Left kidney (tissue), 8 donors: ENCODE data around the gene KCNJ2. TPM values are rescaled to one million over a fixed set of nuclear protein-coding genes. Genes with fewer than 3 reads are reported as not detected.

ENCODE experiments used
- DNase-seq: peaks from one replicate; pipeline ENCODE4 v3.0.0-alpha.2; 2013
- long read RNA-seq, 8 donors: transcript quantifications; one replicate each; lab custom pipeline, GENCODE V29; 2026
- polyA plus RNA-seq: library from polyadenylated mRNA; unstranded; fragments of 120-200 nt; gene quantifications from one replicate; pipeline ENCODE4 v1.2.1, GENCODE V29; 2013; ENCODE audit not compliant: insufficient read length

The KCNJ2 gene
- polyA plus RNA-seq, result 1.9 TPM
- long read RNA-seq, donor 1, full-length matches to known transcripts, result 1 of 1 reads
- long read RNA-seq, donor 1, partial matches to known transcripts, result 0 of 1 reads
- long read RNA-seq, donor 1, other reads (novel, unspliced or antisense), result 0 of 1 reads
- long read RNA-seq, donor 2, partial matches to known transcripts, result 0 of 1 reads
- long read RNA-seq, donor 2, other reads (novel, unspliced or antisense), result 0 of 1 reads
- long read RNA-seq, donor 3, result 0 reads
- long read RNA-seq, donor 4, result 0 reads
- long read RNA-seq, donor 5, result 0 reads
- long read RNA-seq, donor 6, full-length matches to known transcripts, result 2 of 2 reads
- long read RNA-seq, donor 6, partial matches to known transcripts, result 0 of 2 reads
- long read RNA-seq, donor 6, other reads (novel, unspliced or antisense), result 0 of 2 reads
- long read RNA-seq, donor 7, full-length matches to known transcripts, result 1 of 1 reads
- long read RNA-seq, donor 7, partial matches to known transcripts, result 0 of 1 reads
- long read RNA-seq, donor 7, other reads (novel, unspliced or antisense), result 0 of 1 reads
- long read RNA-seq, donor 8, result 0 reads

- peak; percentile 85 for DNase-seq
Measured at GRCh38 chr17:70168977-70169708, at the start of gene KCNJ2. TSS of gene KCNJ2 (plus strand) at chr17:70169532. CDS start at chr17:70175040, 5,508 bp downstream.

DNA sequence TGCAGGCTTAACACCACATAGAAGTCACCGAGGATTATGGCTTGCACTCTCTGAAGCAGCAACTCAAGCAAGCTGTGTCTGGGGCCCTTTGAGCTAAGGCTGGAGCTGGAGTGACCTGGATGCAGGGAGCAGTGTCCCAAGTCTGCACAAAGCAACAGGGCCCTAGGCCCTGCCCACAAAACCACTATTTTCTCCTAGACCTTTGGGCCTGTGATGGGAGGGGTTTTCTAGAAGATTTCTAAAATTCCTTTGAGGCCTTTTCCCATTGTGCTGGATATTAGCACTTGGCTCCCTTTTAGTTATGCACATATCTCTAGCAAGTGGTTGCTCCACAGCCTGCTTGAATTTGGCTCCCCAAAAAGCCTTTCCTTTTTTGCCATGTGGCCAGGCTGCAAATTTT lies 49.8 kb upstream of the KCNJ2 start:
- no peak for DNase-seq

GRCh38 chr17:70119983-70120382 lies 49.3 kb upstream of the KCNJ2 start:
- no peak for DNase-seq

DNA sequence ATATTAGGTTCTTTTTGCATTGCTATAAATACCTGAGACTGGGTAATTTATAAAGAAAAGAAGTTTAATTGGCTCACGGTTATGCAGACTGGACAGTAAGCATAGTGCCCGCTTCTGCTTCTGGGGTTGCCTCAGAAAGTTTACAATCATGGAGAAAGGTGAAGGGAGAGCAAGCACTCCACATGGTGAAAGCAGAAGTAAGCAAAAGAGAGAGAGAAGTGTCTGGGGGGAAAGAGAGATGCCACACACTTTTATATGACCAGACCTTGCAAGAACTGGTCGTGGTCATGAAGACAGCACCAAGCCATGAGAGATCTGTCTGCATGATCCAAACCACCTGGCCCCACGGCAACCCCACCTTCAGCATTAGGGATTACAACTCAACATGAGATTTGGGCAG lies 48.9 kb upstream of the KCNJ2 start:
- DNase-seq, result no peak

- no peak for DNase-seq
Measured at GRCh38 chr17:70121126-70121525, 48.2 kb upstream of the KCNJ2 start.

- DNase-seq, result no peak
Measured at GRCh38 chr17:70123193-70123592, 46.1 kb upstream of the KCNJ2 start.

DNA sequence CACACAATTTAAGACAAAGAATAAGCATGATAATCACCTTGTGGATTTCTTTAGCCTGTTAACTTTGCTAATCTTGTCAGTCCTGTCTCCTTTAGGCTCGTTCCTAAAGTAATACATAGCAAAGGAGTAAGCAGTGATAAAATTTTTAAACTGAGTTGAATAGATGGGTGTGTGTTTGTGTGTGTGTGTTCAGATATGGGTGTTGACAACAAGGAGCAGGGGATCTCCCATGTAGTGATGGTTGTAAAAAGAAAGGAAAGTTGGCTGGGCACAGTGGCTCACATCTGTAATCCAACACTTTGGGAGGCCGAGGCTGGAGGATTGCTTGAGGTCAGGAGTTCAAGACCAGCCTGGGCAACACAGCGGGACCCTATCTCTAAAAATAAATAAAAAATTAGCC lies 44.6 kb upstream of the KCNJ2 start:
- DNase-seq, result no peak

- DNase-seq, result no peak
Measured at GRCh38 chr17:70127221-70127873, 42.0 kb upstream of the KCNJ2 start.

GRCh38 chr17:70128727-70129238 lies 40.5 kb upstream of the KCNJ2 start:
- DNase-seq, result no peak

DNA sequence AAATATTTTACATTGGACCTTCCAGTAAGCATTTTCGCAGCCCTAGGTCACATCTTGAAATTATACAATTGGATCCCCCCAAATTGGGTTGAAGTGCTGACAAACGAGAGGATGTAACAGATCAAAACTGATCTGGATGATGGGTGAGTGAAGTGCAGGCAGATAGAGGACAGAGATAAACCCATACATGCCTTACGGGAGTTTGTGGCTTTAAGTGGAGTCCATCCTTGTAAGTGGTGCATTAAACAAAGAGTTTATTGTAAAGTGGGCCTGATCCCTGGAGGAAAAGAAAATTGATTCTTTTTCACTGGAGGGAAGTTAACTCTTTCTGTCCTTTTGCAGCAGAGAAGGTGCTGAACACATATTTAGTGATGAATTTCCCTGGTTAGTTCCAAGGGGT lies 39.0 kb upstream of the KCNJ2 start:
- no peak for DNase-seq

- DNase-seq, result no peak
Measured at GRCh38 chr17:70132505-70132904, 36.8 kb upstream of the KCNJ2 start.

- DNase-seq, result no peak
Measured at GRCh38 chr17:70134042-70134441, 35.3 kb upstream of the KCNJ2 start.

- DNase-seq, result no peak
Measured at GRCh38 chr17:70134777-70135176, 34.6 kb upstream of the KCNJ2 start.

DNA sequence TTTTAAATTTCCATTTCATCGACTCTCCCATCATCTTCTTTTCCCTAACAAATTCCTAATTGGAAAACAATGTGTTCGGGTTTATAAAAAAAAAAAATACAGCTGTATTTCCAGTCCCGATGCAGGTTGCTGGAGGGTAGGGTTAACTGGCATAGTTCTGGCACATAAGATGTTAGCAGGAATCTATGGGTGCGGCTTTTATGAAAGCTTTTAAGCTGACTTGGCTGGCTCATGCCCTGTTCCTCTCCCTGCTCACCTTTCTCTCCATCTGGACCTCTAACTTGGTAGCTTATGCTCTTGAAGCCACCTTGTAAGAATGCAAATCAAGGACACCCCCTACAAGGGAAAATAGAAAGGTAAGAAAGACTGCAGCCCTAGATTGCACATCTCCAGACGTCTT lies 33.2 kb upstream of the KCNJ2 start:
- DNase-seq, result no peak

DNA sequence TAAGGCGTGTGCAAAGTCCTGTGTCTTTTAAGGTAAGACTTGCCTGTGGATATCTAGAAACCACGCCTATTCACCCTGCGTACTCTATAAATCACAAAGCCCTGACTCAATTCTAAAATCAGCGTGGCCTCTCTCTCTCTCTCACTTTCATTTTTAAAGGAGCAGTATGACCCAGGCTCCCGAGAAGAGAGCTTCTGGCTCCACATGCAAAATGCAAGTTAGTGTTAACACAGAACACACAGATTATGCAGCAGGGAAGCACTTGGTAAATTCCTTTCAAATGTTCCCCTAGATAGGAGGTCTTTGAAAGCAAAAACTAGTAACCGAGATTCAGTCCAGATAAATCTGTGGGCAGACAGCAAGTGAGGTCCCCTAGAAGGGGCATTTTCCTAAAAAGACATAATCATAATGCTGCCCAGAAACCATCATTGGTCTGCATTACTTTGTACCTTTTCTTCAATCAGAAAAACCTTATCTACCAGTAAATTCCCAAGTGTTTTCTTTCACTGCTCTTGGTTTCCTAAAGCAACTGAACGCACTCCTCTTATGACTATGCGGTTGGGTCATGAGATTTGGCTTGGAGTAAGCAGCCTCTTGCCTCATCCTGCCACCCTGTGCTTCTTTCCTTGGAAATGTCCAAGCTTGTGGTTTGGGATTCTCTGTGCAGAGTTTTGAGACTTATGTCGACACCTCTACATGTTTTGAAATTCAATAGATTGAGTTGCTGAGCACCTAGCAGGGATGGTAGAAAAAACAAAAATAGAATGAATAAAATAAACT lies 31.7 kb upstream of the KCNJ2 start:
- no peak for DNase-seq

GRCh38 chr17:70138291-70138865 lies 31.0 kb upstream of the KCNJ2 start:
- DNase-seq, result no peak

DNA sequence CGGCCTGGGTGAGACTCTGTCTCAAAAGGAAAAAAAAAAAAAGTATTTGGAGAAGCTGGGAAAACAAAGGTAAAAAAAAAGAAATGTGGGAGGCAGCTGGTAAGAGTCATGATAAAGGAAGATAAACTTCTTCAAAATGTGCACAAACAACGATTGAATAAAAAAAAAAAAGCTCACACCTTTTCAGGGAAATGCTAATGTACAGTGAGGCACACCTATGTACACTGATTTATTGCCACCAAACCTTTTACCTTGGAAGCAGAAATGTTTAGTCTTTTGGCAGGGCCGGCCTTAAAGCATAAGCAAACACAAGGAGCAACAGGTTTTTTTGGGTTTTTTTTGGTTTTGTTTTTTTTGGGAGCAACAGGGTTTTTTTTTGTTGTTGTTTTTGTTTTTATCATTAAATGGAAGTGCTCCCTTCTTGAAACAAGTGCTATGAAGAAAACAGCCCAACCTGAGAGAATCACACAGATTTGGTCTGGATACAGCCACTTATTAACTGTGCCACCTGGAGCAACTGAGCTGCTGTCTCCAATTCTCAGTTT lies 29.8 kb upstream of the KCNJ2 start:
- DNase-seq, result no peak

DNA sequence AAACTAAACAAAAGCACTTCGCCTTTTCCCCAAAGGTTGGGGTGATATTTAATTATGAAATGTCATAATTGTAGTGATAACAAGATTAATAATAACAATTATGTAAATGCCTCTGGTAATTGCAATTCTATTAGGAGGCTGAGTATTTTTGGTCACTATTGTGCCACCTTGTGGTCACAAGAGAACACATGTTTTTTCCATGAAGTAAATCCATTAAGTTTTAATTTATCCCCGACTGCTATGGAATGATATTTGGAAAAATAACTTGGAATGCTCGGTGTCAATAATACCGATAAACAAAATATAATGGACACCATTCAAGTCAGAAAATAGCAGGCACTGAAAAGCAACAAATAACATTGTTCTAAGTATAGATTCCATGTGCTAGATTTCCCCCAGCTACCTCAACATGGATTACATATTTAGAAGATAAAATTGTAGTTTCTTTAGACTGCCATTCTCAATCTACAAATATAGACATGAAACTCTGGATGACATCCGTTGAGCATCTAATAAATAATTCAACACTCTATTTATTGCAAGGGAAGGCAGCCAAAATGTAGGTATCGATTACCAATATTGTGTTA lies 25.0 kb upstream of the KCNJ2 start:
- DNase-seq, result peak; percentile 29

DNA sequence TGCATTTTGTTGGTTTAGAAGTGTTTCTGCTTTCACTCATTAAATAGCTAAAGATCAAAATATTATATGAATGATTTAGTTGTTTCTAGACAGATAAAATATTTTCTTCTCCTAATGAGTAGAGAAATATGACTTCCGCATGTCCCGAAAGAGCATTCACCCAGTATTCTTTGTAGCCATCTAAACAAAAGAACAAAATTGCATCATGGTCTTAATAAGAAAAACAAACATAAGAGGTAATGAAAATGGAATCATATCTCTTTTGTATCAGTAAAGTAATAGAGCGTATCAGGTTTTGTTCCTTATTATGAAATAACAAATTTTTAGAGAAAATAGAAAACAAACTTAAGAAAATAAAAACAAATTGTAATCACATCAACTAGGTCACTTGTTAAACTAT lies 16.1 kb upstream of the KCNJ2 start:
- DNase-seq, result no peak

DNA sequence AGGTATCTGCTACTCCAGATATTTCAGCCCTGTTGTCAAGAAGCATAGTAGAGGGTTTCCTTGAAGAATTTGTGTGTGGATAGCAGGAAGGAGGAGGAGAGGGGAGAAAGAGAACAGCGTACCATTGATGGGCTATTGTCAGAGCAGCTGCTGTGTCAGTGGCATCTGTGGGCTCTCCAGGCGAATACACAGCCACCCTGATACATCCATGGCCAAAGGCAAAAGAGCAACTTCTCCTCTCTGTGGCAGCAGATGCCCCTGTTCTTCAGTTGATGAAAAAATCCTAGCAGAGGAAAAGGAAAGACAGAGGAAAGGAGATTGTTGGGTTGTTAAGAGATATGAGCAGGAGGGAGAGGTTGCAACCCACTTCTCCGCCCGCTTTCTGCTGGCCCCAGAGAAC lies 12.2 kb upstream of the KCNJ2 start:
- no peak for DNase-seq

- DNase-seq, result no peak
Measured at GRCh38 chr17:70158180-70158579, 11.2 kb upstream of the KCNJ2 start.
